Measurements from ENCODE around the gene DAPK2.
A peak's percentile ranks its signal among the peaks of the same experiment; 100 is the strongest.

The DAPK2 gene

DNA sequence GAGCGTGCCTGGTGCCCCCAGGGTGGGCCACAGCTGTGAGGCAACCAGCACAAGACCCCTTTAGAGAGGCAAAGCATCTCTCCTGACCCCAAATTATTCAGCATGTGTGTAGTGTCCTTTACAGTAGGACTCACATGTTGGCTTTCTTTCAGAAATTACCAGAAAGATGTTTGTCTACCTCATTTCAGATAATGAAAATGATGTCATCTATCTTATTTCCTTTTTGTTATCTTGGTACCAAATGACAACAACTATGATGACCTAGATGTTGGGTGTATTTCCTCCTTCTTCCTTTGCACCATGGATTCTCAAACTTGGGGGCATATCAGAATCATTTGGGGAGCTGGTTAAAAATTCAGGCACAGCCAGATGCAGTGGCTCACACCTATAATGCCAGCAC, 50.5 kb downstream of the DAPK2 start:
- no peak for DNase-seq

DNA sequence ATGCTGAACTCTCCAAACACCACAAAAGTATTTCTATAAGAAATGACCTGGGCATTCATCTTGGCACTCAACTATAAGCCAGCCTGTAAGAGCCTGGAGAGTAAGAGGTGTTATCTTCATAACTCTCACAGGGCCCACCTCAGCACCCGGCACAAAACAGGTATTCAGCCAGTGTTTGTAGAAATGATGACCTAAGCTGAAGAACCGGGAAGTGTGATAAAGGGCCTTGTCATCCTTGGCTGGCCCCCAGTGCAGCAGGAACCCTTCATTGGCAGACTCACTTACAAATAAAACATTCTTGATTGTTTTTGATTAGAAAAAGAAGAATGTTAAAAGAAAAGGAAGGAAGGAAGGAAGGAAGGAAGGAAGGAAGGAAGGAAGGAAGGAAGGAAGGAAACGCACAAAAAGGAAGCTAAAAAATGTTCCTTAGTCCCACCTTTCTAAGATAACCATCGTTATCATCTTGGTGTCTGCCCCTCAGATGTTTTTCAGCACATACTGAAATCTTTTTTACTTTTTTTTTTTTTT, 52.1 kb downstream of the DAPK2 start:
- DNase-seq = no peak

DNA sequence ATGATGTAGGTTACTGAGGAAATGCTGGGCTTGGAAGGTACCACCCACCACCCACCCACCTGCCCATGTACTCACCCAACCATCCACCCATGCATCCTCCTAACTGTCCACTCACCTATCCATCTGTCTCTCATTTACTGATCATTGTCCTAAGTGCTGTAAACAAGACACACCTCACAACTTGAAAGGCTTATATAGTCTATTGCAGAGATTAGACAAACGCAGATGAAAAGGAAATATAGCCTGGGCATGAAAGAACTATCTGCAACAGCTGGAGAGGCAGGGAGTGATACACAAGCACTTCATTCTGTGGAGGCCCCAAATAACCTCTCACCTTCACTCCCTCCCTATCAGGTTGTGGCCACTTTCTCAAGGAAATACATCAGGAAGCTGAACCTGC, 54.0 kb downstream of the DAPK2 start:
- no peak for DNase-seq

DNA sequence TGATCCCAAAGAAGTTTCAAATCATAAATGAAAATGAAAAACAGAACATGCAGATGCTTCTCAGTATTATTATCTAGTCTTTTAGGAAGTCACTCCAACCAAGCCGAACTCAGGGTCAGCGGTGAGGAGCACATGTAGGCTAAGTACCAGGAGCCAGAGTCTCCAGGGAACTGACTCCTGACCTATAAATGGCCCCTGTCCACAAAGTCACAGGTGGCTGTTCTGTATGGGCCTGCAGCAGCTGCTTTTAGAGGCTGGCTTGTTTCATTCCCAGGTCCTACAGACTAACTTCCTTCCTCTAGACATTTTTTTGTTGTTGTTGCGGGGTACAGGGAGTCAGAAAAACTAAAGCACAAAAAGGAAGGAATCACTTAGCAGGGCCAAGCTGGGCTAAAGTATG, 54.6 kb downstream of the DAPK2 start:
- no peak for DNase-seq

DNA sequence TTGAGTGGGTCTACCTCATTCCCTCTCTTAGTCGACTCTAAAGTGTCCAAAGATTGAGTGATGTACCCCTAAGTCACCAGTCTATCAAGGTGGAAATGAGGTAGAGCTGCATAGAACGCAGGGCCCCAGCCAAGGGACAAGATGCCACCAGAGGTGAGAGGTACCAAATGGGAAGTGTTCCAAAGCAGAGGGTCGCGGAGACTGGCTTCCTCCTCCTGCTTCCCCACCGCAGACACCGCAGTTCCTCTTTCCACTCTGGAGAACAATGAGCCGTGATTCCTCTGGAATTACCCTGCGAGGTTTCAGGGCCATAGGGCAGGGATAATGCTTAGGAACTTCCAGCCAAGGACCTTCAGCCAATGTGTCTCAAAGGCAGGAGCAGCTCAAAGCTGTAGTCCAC, 55.8 kb downstream of the DAPK2 start:
- no peak for DNase-seq

DNA sequence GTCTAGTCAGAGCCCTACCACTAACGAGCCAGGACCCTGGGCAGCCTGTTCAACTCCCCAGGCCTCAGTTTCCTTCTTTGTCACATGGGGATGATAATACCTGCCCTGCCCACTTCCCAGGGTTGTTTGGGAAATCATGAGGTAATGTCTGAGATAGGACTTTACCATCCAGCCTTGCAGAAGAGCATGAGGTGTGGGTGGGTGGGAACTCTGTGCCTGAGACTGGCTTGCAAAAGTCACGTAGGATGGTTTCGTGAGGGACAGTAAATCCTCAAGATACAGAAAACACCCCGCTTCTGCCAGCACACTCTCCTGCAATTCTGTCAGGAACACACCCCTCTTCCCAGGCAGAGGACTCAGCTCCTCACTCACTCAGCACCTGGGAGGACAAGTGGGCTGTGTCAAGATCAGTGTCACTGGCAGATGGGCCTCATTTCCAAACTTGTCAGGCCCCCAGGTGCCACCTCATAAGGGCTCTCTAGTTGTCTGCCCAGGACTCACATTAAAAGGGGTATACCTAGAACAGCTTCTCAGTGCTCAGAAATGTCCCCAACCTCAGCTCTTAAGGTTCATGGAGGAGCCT, 58.4 kb downstream of the DAPK2 start:
- DNase-seq = no peak

DNA sequence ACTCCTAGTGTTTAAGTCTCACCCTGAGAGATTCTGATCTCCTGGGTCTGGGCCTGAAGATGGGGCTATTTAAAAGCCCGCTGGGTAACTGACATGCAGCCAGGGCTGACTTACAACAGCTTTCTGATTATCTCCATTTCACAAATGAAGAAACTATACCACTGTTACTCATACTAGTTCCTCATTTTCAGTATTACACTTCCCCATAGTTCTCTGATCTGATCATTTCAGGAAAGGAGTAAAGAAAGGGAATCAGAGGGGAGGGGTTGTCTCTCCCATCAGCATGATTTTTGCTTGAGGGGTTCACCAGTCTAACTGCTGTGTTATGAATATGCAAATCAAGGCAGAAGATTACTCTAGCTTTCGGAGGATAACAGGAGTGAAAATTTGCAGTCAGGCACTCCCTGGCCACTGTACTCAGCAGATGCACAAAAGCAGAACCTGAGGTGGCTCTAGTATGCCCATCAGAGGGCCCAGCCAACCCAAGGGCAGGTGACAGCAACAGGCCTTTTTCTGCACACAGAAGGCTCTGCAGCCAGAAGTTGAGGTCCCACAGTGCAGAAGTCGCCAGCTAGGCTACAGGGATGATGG, 59.4 kb downstream of the DAPK2 start:
- DNase-seq = no peak

DNA sequence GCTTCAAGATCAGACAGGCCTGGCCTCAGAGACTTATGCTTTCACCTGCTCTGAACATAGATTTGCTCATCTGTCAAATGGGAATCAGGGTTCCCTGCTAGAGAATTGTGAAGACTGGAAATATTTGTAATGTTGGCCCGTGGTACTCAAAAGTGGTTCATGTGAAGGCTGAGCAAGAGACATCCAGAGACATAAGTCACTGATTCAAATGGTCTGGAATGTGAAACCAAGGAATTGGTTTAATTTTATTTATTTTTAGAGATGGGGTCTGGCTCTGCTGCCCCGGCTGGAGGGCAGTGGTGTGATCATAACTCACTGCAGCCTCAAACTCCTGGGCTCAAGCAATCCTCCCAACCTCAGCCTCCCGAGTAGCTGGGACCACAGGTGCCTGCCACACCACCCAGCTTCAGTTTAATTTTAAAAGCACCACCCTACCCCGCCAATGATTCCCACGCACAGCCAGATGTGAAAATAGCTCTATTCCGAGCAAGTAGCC, 60.1 kb downstream of the DAPK2 start:
- DNase-seq = no peak

DNA sequence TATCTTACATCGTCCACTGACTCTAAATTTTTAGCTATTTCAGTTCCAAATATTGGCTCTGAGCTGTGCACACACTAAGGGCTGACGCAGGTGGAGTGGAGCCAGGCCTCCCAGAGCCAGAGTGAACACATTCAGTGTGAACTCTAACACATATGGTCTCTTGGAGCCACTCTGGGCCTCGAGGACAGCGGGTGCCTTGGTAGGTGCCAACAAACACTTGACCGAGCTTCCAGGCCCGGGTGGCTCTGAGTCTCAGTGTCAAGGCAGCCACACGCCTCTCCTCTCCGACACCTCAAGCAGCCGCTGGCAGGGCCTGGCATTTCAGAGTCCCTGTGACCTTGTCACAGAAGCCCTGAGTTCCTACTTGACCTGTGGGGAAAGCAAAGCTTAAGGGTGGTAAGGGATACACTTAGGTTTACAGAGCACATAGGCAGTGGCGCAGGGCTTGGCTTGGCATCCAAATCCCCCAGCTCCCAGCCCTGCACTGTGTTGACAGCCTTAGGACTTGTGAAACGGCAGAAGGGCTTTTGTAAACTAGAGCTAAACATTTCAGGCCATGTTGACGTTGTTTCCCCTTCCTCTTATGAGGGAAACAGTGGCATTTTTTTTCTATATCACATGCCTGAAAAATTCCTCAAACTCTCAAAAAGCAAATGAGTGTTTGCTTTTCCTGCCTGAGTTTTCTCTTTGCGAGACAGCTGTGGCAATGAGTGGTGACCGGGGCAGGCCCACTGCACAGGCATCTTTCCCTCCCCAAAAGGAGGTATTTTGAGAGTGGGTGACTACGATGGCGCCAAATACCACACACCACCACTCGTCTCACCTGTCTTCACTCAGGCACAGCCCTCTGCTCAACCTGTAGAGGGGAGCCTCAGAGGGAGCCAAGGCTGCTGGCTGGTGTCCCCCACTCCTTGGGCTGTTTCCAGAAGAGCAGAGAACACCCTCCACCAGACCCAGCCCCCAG, 60.8 kb downstream of the DAPK2 start:
- no peak for DNase-seq

DNA sequence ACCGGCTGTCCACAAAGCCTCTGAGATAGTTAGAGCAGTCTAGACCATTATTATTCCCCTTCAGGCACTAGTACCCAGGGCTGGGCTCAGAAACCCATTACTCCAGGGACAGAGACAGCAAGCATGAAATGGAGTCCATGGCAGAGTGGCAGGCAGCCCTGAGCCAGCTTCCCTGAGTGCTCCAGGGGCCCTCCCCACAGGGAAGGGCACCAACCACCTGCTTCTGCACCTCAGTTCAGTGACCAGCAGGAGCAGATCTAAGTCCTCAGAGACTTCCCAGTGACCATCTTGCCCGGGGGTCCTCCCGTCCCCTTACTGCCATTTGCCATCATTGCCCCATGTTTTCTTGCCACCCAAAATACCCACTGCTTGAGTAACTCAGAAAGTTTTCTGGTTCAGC, 62.0 kb downstream of the DAPK2 start:
- no peak for DNase-seq

DNA sequence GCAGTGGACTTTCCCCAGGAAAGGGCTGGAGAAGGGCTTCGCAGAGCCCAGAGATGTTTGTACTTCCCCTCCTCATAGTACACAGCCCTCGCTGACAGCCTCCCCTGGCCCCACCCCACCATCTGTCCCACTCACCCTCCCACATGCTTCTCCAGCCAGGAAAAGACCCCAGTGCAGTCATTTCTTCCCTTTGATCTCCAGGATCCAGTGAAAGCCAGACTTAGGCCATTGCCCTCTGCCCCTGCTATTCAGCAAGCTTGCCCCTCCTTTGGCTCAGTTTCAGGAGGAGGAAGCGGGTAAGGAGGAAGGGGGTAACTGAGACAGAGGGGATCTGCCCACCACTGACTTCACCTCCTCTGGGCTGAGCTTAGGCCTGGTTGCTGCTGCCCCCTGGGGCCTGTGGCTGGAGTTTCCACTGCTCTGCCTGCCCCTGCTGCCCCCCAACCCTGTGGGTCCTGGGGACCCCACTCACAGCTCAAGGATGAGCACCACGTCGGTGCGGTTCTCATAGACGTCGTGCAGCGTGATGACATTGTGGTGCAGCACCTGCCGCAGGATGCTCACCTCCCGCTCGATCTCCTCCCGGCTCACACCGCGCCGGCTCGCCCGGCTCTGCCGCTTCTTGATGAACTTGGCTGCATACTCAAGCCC, 63.1 kb downstream of the DAPK2 start:
- no peak for DNase-seq

DNA sequence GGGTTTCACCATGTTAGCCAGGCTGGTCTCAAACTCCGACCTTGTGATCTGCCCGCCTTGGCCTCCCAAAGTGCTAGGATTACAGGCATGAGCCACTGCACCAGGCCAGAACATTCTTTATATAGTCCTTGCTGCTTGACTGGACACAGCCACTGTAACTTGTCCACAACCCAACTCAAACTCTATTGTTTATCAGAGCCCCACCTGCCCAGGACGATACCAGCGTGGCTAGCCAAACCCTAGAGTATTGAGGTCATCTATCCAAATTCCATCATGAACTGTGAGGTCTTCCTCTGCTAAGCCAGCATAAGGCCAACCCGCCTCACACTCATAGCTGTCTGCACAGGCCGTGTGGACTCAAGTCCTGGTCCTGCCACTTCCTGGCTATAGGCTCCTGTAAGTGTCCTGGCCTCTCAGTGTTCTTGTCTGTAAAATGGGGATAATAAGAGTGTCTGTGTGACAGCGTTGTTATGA, 63.9 kb downstream of the DAPK2 start:
- DNase-seq = no peak

DNA sequence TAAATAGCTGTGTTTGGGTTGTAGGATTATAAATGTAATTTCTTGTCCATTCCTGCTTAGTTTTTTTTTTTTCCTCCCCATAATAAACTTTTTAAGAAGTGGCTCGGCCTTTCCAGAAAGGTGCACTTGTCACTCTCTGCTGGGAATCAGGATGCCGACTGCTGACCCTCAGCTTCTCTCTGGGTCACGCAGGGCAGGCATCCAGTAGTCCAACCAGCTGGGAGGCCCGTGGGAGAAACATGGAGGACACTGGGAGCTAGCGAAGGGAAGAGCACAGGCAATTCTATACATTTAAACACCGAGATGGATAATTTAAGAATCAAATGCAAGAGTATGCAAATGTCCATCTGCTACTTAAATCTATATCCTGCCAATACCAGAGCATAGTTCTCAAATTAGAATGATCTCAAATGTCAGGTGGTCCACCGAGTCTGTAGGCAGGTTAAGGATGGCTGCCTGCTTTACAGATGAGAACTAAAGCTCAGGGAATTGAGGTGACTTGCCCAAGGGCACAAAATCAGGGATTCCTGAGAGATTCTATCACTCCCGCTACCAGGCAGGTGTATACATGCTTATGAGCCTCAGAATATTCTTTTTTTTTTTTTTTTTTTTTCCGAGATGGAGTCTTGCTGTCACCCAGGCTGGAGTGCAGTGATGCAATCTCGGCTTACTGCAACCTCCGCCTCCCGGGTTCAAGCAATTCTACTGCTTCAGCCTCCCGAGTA, 64.5 kb downstream of the DAPK2 start:
- no peak for DNase-seq

DNA sequence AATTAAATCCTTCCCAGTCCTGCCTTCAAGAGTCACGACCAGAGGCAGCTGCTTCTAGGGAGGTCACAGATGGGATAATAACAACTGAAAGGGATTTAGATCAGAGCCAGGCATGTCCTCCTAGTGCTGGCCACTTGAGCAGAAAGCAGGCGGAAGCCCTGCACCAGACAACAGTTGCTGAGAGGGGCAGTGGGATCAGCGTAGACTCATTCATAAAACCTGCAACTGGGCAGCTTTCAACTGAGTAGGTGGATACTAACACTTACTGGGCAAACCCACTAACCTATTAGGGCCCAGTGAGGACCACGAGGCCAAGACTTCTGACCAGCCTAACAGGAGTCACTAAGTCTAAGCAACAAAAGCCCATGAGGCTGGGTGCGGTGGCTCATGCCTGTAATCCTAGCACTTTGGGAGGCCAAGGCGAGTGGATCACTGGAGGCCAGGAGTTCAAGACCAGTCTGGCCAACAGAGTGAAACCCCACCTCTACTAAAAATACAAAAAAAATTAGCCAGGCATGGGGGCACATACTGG, 67.0 kb downstream of the DAPK2 start:
- DNase-seq = no peak

DNA sequence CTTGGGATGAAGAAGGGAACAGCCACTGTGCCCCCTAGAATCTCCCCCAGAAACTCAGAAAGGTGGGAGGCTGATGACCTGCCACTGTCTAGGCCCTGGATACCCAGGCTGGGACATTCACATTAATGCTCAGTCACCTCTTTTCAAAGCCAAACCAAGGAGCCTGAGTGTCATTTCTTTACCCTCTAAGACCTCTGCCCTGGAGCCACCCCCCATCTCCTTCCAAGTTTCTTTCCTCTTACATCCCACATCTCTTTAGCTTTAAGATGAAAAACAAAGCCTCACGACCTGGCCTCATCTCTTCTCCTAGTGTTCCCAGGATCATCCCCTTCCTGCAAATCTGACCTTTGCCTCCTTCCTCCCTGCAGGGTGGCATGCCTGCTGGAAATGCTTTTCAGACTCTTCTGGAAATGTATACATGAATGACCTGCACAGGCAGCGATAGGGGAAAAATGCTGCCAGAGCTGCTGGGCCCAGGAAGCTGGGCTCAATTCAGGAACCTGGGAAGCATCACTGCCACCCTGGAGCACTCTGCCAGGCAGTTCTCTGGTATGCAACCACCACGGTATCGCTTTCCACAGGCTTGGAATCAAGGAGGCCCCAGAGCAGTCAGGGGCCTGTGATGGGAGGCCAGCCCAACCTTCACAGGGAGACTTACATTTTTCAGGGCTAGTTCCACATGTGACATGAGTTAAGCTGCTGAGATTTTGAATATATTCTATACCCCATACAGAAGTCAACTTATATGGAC, 67.6 kb downstream of the DAPK2 start:
- DNase-seq = no peak

DNA sequence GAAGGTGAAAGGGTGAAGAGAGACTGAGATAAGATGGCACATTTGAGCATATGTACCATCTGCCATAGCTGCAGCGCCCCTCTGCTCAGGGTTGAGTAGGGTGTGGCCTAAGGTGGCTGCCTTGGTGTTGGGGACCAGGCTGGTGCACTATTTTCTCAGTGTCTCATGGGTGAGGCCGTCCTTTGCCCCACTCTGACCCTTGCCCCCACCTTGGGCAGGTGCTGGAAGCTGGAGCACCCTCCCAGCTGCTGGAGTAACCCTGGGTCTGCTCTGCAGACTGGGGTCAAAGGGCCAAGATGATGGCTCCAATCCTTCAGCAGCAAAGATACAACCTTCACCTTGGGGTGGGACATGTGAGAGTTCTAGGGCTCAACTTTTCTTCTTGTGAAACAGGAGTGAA, 69.2 kb downstream of the DAPK2 start:
- no peak for DNase-seq

DNA sequence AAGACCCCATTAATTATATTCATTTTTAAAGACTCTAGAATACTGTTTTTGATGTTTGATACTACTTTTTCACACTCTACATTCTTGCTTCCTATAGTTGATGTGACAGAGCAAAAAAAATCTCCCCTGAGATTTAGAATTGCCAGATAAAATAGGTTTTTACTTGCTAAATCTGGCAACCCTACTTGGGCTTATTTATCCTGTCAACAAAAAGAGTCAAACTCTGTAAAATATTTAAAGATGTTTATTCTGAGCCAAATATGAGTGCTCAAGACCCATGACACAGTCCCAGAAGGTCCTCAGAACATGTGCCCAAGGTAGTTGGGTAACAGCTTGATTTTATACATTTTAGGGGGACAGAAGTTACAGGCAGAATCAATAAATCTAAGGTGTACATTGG, 72.3 kb downstream of the DAPK2 start:
- DNase-seq = no peak

DNA sequence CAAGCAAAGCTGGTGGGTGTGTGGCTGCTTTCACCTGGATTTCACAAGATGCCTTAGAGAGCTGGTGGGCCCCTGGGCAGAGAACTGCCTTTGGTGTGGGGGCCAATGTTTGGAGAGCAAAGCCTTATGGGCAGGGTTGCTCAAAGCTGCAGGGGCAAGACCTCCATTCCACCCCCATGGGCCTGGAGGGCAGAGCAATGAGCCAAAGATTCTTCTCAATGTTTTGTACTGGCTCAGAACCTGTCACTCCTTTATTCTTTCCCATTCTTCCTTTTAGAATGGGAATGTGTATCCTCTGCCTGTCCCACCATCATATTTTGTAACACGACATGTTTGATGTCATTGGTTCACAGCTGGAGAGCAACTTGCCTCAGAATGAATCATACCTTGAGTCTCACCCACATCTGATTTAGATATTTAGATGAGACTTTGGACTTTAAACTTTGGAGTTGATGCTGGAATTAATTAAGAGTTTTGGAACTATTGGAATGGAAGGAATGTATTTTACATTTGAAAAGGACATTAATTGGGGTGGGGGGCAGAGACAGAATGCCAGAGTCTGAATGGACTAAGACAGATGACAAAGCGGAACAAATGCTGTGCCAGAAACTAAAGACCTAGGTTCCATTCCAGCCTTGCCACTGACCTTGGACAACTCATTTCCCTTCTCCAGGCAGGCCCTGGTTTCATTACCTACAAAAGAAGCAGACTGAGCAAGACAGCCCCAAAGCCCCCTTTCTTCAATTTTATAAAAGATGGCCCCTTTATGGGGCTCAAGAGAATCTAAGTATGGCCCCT, 72.9 kb downstream of the DAPK2 start:
- DNase-seq = peak; percentile 94

DNA sequence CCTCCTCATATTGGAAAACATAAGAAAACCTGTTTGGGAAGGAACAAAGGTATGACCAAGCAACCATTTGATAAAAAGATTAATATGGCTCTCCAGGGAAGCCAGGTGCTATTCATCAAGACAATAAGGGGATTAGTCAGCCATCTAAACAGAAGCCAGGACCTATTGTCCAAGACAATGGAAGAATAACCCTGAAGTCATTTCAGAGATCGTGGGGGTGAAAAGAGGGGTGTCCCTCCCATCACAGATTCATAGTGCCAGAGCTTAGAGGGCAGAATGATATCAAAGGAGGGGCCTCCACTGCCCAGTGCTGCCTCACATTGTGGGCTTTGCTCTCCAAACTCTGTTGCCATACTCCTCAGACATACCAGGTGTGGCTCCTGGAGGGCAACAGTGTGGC, 73.5 kb downstream of the DAPK2 start:
- DNase-seq = no peak

DNA sequence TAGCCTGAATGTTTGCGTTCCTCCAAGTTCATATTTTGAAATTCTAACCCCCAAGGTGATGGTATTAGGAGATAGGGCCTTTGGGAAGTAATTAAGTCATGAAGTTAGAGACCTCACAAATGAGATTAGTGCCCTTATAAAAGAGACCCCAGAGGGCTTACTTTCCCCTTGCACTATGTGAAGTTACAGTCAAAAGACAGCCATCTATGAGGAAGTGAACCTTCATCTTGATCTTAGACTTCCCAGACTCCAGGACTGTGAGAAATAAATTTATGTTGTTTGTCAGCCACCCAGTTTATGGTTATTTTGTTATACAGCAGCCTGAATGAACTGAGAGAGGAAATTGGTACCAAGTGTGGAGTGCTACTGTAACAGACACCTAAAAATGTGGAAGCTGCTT, 74.4 kb downstream of the DAPK2 start:
- DNase-seq = no peak

DNA sequence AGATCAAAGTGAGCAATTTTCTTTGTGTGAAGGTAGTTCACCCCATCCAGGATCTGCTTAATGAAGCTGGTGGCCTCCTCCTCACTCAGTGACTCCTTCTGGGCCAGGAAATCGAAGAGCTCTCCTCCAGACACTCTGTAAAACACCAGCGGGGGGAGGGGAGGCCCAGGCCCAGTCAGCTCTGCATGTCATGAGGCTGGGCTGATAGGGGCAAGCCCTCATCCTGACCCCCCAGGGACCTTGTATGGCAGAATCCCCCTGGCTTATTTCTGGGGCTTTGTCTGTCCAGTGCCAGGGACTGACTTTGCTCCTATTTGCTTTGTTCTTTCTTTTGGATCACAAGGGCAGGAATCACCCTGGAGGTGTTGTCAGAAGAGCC, 74.9 kb downstream of the DAPK2 start:
- no peak for DNase-seq
